GM12872 (cell line): ENCODE data around the gene C18orf32.

Experiments
- CTCF ChIP-seq: IDR thresholded peaks from 3 replicates; pipeline ENCODE4 v1.5.1; 2011; ENCODE audit warnings: low read depth, mild to moderate bottlenecking, low read length, moderate library complexity; ENCODE audit not compliant: insufficient read depth

C18orf32 gene

GRCh38 chr18:49492694-49493033, 5.6 kb upstream of the C18orf32 start:
- no peak for TF ChIP-seq CTCF

GRCh38 chr18:49491857-49492693, 5.0 kb upstream of the C18orf32 start, which contains the start of gene RPL17:
Gene RPL17 (minus strand): TSS chr18:49492465.
- no peak for TF ChIP-seq CTCF

GRCh38 chr18:49491534-49491856, 4.5 kb upstream of the C18orf32 start:
- TF ChIP-seq CTCF: no peak

GRCh38 chr18:49490246-49490762, 3.3 kb upstream of the C18orf32 start:
- no peak for TF ChIP-seq CTCF

- no peak for TF ChIP-seq CTCF
These were observed 777 bp upstream of the C18orf32 start for GRCh38 chr18:49487711-49488310.

- no peak for TF ChIP-seq CTCF
These were observed 455 bp downstream of the C18orf32 start for GRCh38 chr18:49486606-49486952.

GRCh38 chr18:49486134-49486533, 900 bp downstream of the C18orf32 start:
- TF ChIP-seq CTCF: no peak
